GM18868 (cell line): ENCODE results near the gene BHLHA9.
"Not testable (repeated sequence)": the region's sequence is repeated elsewhere in the genome, so short reads cannot be mapped to it uniquely, and the experiment has no call there.

Source experiments
- ATAC-seq: cut with Tn5 transposase; IDR thresholded peaks from one replicate; pipeline ENCODE4 v1.9.1; 2021; ENCODE audit warnings: mild to moderate bottlenecking, moderate library complexity; ENCODE audit not compliant: unreplicated experiment

Gene BHLHA9

DNA sequence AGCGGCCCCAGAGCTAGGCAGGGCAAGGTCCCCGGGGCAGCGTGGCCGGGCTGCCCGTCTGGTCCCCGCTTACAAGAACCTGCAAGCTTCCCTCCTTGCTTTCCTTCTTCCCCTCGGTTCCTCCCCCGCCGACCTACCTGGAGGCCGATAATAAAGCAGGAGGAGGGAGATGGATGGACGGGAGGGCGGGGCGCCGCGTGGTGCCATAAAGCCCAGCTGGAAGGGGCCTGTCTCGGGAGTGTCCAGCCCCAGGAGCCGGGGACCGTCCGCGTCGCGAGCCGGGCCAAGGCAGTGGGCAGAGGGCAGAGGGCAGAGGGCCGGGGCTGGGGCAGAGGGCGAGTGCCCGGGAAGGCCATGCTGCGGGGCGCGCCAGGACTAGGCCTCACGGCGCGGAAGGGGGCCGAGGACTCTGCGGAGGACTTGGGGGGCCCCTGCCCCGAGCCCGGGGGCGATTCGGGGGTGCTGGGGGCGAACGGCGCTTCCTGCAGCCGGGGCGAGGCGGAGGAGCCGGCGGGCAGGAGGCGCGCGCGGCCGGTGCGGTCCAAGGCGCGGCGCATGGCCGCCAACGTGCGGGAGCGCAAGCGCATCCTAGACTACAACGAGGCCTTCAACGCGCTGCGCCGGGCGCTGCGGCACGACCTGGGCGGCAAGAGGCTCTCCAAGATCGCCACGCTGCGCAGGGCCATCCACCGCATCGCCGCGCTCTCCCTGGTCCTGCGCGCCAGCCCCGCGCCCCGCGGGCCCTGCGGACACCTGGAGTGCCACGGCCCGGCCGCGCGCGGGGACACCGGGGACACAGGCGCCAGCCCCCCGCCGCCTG is at the start of gene BHLHA9:
BHLHA9 (plus strand) TSS at position 235 of the 820 bp plus-strand sequence; CDS start at position 355, 120 bp downstream.
- no peak for ATAC-seq

DNA sequence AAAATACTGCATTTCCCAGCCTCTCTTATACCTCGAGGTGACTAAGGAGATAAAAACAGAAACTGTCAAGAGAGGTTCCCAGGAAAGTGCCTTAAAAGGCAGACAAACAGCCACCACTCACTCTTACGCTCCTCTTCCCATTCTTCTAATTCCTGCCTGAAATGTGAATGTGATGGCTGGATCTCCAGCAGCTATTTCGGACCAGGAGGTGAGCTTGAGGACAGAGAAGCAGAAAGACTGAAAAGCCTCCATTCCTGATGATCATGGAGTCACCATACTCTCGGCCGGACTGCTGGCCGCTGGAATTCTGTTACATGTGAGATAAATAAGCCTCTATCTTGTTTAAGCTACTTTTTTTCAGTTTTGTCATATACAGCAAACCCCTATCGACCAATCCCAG is 49.0 kb upstream of the BHLHA9 start:
- ATAC-seq, result no peak

DNA sequence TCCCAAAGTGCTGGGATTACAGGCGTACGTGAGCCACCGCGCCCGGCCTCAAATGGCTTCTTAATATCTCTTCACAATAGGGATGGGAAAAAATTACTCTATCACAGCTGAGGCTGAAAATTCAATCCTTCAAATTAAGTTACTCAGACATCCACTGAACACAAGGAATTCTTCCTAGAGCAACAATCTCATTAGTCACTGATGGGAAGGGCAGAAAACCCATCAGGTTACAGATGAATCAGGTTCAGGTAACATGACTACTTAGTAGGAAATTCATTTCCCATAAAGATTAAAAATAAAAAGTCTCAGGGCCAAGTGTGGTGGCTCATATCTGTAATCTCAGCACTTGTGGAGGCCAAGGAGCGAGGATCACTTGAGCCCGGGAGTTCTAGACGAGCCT is 47.9 kb upstream of the BHLHA9 start:
- no peak for ATAC-seq

DNA sequence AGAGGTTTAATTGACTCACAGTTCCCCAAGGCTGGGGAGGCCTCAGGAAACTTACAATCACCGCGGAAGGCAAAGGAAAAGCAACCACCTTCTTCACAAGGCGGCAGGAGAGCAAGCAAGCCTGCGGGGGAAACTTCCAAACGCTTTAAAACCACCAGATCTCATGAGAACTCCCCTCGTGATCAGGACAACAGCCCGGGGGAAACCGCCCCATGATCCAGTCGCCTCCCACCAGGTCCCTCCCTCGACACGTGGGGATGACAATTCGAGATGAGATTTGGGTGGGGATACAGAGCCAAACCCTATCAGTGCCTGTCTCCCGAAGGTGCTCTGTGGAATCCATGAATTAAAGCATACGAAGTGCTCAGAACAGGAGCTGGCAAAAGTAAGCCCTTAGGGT is 46.6 kb upstream of the BHLHA9 start:
- ATAC-seq, result no peak

DNA sequence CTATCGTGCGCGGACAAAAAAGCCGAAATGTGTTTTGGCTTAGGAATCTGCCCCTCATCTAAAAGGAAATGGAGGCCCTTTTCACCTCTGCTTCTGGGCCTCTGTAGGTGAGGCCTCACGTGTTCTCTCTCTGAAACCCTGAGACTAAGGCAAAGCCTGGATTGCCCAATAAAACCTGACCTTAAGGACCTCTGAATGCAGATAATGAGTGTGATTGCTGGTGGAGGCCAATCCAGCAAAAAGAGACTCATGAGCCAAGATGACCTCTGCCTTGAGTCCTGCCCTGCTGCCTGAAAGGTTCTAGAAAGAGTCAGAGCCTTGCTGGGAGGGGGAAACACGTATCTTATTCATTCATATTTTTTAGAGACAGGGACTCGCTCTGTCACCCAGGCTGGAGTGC is 45.9 kb upstream of the BHLHA9 start:
- ATAC-seq, result no peak

DNA sequence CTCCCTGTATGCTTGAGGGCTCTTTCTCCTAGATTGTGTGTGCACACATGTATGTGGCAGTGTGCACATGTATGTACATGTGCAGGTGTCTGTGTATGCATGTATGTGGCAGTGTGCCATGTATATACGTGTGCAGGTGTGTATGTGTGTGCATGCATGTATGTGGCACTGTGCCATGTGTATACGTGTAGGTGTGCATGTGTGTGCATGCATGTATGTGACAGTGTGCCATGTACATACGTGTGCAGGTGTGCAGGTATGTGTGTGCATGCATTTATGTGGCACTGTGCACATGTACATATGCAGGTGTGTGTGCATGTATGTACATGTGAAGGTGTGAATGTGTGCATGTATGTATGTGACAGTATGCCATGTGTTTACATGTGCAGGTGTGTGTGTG is 43.9 kb upstream of the BHLHA9 start:
- ATAC-seq, result no peak

DNA sequence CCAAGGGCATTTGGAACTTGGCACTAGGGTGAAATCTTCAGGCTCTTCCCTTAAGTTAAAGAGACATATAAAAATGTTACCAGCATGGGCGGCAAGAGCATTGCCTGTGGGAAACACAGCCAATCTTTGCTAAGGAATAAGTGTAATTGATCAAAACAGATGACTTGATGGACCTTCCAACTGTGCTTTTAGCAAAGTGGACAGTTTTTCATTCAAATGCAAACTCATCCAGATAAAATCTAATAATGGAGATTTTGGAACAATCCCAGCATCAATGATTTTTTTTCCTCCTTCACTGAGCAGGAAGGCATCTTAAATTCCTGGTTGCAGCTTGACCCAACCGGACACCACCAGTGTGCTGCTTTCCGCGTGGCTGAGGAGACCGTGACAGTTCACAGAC is 42.9 kb upstream of the BHLHA9 start:
- ATAC-seq, result no peak

DNA sequence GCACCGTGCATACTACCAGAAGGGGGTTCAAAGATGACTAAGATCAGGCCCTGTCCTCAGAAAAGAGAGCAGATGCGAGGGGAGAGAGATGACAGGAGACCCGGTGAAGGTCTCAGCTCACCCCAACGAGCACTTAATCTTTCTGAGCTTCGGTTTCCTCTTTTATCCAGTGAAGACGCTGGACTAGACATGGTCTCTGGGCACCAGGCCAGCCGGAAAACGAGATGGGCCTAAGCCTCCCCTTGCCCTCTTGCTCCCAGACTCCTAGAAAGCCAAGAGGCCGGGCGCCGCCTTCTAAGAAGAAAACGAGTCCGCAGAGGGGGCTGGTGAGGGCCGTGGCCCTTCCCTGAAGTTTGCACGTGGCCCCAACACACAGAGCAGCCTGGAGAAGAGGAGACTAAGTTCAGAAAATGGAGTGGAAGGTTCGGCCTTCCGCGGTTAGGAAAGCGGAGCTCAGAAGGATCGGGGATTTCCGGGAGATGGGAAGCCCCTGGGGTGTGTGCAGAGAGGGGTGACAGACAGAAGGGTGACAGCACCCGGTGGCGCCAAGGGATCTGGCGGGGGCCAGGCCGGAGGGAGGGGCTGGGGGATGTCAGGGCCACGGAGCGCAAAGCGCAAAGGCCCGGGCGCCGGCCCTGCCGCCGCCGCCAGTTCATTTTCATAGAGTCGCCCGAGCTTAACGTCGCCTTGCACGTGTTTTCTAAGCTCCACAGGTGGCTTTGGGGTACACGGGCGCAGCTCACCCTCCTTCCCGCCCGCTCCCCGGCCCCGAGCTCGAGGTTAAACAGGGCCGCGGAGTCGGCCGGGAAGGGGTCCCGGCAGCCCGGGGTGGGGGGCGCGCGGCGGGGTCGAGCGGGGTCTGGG is 42.1 kb upstream of the BHLHA9 start:
- ATAC-seq, result peak; percentile 56

DNA sequence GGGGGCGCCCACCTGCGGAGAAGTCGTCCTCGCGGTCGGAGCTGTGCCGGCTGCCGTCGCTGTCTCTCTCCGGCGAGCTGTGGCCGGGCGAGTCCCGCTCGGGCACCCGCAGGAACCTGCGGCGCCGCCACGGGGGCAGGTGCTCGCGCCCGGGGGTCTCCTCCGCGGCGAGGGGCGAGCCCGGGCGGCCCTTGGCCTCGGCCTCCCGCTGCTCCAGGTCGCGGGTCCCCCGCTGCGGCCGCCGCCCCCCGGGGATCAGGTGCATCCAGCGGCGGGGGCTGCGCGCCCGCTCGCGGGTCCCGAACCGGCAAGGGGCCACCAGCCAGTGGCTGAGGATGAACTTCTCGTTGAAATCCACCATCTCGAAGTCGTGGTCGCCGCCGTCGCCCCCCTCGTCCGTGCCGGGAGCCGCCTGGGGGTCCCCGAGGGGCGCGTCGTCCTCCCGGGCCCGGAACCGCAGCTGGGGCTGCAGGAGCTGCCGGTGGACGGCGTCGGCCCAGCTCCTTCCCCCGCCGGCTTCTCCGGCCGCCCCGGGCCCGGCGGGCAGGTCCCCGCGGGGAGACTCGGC is 41.4 kb upstream of the BHLHA9 start:
- ATAC-seq, result peak; percentile 4

DNA sequence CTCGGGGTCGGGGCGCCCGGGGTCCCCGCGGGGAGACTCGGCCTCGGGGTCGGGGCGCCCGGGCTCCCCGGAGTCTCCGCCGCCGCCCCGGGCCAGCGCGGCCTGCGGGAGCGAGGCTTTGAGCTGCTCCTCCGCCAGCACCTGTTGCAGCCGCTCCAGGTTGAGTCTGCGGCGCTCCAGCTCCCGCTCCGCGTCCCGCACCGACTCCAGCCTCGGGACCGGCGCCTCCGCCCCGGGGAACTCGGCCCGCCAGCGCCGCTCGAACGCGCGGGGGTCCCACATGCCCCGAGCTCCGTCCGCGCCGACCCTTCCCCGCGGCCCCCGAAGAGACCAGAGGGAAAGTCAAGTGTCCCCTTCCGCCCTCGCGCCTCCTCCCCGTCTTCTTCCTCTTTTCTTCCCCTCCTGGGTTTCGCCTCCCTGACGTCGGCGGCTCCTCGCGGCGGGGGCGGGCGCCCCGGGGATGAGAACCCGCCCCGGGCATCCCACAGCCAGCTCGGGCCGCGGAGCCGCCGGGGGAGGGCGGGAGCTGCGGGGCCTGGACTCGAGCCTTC is 40.8 kb upstream of the BHLHA9 start:
- ATAC-seq, result peak; percentile 47

DNA sequence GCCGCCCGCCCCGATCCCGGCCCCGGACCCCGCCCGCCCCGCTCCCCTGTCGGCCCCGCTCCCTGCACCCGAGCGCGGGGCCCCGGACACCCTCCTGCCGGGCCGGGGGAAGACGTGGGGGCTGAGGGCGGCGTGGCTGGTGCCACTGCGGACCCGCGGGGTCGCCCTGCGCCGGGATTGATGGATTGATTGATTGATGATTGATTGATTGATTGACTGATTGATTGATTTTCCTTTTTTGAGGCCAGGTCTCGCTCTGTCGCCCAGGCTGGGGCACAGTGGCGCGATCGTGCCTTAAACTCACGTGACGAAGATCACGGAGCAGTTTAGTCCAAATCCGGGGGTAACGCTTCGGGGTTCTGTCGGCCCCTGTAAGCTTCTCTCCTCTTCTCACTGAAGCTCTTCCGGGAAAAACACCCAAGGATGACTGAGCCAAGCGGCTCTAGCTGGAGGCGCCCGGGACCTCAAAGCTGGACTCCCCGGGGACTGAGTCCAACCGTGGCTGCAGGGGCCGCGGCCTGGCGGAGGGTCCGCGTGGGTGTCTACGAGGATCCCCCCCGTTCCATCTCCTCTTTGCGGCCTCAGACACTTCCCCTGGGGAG is 40.2 kb upstream of the BHLHA9 start:
- no peak for ATAC-seq

DNA sequence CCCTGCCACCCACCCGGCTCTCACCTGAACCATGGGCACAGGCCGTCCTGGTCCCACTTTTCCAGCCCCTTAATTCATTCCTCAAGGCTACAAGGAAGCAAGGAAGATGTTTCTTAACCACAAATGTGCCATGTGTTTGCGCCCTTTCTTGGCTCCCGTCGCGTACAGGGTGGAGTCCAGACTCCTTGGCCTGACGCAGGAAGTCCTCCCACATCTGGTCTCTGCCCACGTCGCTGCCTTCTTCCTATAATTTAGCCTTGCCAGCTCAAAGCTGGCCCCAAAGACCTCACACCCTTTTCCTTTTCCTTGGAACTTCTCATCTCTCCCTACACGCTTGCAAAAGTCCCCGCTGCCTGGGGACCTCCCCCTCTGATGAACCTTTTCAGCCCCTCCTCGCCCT is 38.8 kb upstream of the BHLHA9 start:
- ATAC-seq, result no peak

DNA sequence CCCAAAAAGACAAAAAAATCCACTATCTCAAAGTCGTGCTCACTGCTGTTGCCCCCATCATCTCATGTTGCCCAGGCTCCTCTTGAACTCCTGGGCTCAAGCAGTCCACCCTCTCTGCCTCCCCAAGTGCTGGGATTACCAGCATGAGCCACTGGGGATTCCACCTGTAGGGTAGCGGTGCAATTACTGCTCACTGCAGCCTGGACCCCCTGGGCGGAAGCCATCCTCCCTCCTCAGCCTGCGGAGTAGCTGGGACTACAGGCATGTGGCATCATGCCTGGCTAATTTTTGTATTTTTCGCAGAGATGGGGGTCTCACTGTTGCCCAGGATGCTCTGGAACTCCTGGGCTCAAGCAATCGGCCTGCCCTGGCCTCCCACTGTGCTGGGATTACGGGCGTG is 37.9 kb upstream of the BHLHA9 start:
- ATAC-seq, result no peak

DNA sequence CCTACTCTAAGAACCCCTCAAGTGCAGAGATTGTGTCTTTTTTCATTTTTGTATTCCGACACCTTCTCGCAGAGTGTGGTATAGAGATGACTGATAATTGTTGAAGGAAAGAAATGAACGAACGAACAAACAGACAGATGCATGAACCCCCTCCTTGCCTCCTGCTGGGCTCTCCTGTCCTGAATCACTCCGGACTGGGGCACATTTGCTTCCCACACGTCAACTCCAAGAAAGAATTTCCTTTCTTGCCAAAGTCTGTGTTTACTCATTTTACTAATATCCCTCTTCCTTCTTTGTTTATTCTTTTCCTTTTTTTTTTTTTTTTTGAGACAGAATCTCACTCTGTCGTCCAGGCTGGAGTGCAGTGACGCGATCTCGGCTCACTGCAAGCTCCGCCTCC is 37.5 kb upstream of the BHLHA9 start:
- no peak for ATAC-seq

DNA sequence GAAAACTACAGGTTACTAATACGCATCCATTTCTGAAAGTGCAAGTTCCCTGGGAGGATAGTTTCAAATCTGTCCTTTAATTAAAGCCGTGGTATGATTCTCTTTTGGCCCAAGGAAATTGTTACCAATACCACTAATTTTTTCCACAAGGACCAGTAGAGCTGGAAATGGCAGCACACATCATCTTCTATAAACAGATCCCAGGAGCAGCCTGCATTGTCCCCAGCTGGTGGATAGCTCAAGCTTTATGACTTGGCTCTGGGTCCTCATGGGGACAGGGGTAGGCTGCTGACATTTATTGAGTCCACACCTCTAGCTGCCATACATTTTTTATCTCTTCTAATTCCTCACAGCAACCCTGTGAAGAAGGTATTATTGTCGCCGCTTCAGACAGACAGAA is 35.8 kb upstream of the BHLHA9 start:
- no peak for ATAC-seq

DNA sequence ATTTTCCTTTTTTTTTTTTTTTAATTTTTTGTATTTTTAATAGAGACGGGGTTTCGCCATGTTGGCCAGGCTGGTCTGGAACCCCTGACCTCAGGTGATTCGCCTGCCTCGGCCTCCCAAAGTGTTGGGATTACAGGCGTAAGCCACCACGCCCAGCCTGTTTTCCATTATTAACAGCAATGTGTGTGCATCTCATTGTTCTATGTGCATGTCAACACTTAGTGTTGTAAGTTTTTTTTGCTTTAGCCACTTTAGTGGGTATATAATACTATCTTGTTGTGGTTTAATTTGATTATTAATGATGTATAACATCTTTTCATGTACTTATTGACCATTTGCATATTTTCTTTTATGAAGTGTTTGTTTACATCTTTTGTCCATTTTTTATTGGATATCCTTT is 32.8 kb upstream of the BHLHA9 start:
- no peak for ATAC-seq

DNA sequence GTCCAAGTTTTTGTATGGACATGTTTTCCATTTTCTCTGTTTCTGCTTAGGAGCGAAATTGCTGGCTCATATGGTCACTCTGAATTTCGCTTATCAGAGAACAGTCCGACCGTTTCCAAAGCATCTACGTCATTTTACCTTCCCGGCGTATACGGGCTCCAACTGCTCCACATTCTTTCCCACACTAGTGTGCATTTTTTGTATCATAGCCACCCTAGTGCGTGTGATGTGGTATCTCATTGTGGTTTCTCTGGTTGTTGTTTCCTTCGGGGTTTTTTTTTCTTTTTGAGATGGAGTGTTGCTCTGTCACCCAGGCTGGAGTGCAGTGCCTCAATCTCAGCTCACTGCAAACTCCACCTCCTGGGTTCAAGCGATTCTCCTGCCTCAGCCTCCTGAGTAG is 31.0 kb upstream of the BHLHA9 start:
- ATAC-seq, result no peak

DNA sequence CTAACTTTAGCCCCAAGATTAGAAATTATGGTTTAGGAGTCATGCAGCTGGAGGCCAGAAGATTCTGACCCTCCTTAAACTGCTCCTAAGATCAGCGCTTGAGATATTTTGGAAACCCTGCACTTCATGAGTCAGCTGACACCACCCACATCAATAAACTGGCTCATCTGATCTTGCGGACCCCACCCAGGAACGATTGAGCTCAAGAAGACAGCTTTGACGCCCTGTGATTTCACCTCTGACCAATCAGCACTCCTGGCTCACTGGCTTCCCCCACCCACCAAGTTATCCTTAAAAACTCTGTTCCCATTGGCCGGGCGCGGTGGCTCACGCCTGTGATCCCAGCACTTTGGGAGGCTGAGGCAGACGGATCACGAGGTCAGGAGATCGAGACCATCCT is 29.8 kb upstream of the BHLHA9 start:
- ATAC-seq, result not testable (repeated sequence)

DNA sequence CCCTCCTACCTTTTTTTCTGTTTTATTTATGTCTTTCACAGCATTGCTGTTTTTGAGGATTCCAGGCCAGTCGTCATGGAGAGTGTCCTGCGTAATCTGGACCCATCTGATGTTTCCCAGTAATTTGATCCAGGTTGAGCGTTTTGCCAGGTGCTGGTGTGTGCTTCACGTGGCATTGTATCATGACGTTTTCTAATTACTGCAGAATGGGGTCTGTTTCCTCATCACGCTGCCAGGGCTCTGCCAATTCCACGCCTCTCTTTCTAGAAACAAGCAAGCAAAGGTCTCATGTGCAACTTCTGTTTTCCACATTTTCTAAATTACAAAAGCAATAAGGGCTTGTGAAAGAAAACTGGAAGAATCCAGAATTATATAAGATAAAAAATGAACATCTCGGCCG is 28.3 kb upstream of the BHLHA9 start:
- no peak for ATAC-seq

DNA sequence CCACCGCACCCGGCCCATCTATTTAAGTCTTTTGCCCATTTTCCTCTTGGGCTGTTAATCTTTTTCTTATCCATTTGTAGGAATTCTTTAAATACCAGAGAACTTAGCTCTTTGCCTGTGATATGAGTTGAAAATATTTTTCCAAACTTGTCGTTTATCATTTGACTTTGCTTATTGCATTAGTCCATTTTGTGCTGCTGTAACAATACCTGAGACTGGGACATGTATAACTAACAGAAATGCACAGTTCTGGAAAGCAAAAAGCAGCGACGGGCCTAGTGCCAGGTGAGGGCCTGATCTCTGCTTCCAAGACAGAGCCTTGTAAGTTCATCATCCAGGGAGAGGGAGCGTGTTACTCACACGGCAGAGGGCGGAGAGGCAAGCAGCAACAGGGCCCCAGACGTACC is 25.6 kb upstream of the BHLHA9 start:
- ATAC-seq, result no peak
